Osteoblast (primary cell): Measurements from ENCODE around the gene PMAIP1. TPM values are rescaled to one million over a fixed set of nuclear protein-coding genes. Genes with fewer than 3 reads are reported as not detected.
A peak's percentile ranks its signal among the peaks of the same experiment; 100 is the strongest.

Experiments used
- DNase-seq: peaks from one replicate; pipeline ENCODE4 v3.0.0; 2011; ENCODE audit warnings: low spot score, mixed read lengths; ENCODE audit not compliant: insufficient read length; ENCODE audit errors: missing footprints
- H2AFZ ChIP-seq: 2 replicates; pipeline ENCODE4 v1.6.0; 2011; ENCODE audit warnings: mild to moderate bottlenecking, low read length
- H3K27ac ChIP-seq: 2 replicates; pipeline ENCODE4 v1.5.1; 2011; ENCODE audit warnings: mild to moderate bottlenecking, low read depth, low read length, moderate library complexity
- H3K27me3 ChIP-seq: 2 replicates; pipeline ENCODE4 v1.6.0; 2012; ENCODE audit warnings: mild to moderate bottlenecking, control low read depth, inconsistent platforms, low read length, moderate library complexity; ENCODE audit not compliant: insufficient read depth
- H3K36me3 ChIP-seq: 2 replicates; pipeline ENCODE4 v1.5.1; 2011; ENCODE audit warnings: mild to moderate bottlenecking, low read length, control low read depth, moderate library complexity; ENCODE audit not compliant: insufficient read depth
- H3K4me1 ChIP-seq: 2 replicates; pipeline ENCODE4 v1.5.1; 2011; ENCODE audit warnings: mild to moderate bottlenecking, low read length, control low read depth, moderate library complexity; ENCODE audit not compliant: insufficient read depth
- H3K4me2 ChIP-seq: 2 replicates; pipeline ENCODE4 v1.6.0; 2011; ENCODE audit warnings: mild to moderate bottlenecking, low read length; ENCODE audit not compliant: insufficient read depth
- H3K4me3 ChIP-seq: fragments of 200-600 bp; sonication (generic); 3 replicates; pipeline ENCODE4 v1.5.1; 2012; ENCODE audit warnings: mild to moderate bottlenecking, low read length, inconsistent platforms; ENCODE audit not compliant: insufficient read depth
- H3K79me2 ChIP-seq: 2 replicates; pipeline ENCODE4 v1.6.0; 2012; ENCODE audit warnings: mild to moderate bottlenecking, low read length, control low read depth, inconsistent platforms; ENCODE audit not compliant: insufficient read depth
- H3K9me3 ChIP-seq: 2 replicates; pipeline ENCODE4 v1.5.1; 2011; ENCODE audit warnings: low read depth, low read length, control low read depth
- H4K20me1 ChIP-seq: 2 replicates; pipeline ENCODE4 v1.6.0; 2012; ENCODE audit warnings: mild to moderate bottlenecking, low read length, control low read depth; ENCODE audit not compliant: insufficient read depth
- CTCF ChIP-seq: IDR thresholded peaks from 2 replicates; pipeline ENCODE4 v1.5.1; 2011; ENCODE audit warnings: mild to moderate bottlenecking, low read depth, low read length, moderate library complexity; ENCODE audit errors: extremely low read depth
- total RNA-seq: library from RNA; depleted of rRNA; stranded (reverse); fragments of >200 nt; gene quantifications from 2 replicates; pipeline ENCODE4 v1.2.3, GENCODE V29; 2012

Gene PMAIP1
- total RNA-seq, 1 donor: 4.0 TPM

- no peak for DNase-seq
- Histone ChIP-seq H3K4me3 (no peak overlapping the region), H3K27me3 (no peaks in the 10 kb centered on the region), H3K4me2 (no peak overlapping the region), H4K20me1 (no peaks in the 10 kb centered on the region), H3K27ac (no peak overlapping the region), H3K79me2 (no peaks in the 10 kb centered on the region), H3K36me3 (no peaks in the 10 kb centered on the region), H2AFZ (no peak overlapping the region), H3K4me1 (peaks cover 9% of the 10 kb centered on the region), H3K9me3 (peaks cover 2% of the 10 kb centered on the region)
- TF ChIP-seq CTCF: no peak
Observed at GRCh38 chr18:59916746-59917145, 16.9 kb downstream of the PMAIP1 start.

GRCh38 chr18:59917422-59917821 is 17.6 kb downstream of the PMAIP1 start:
- peak overlapping the region; percentile 59 for H2AFZ ChIP-seq
- DNase-seq: no peak

GRCh38 chr18:59918320-59918755 is 18.5 kb downstream of the PMAIP1 start:
- H3K27me3 ChIP-seq: peaks cover 3% of the 10 kb centered on the region
- H3K4me1 ChIP-seq: peaks cover 10% of the 10 kb centered on the region
- H3K27ac ChIP-seq: no peak overlapping the region
- peak overlapping the region; percentile 34 for H2AFZ ChIP-seq
- H4K20me1 ChIP-seq: no peaks in the 10 kb centered on the region
- no peak overlapping the region for H3K4me3 ChIP-seq
- H3K4me2 ChIP-seq: peak overlapping the region; percentile 54
- H3K9me3 ChIP-seq: no peaks in the 10 kb centered on the region
- peak; percentile 77 for DNase-seq
- no peaks in the 10 kb centered on the region for H3K36me3 ChIP-seq
- no peaks in the 10 kb centered on the region for H3K79me2 ChIP-seq
- TF ChIP-seq CTCF: no peak

More at GRCh38 chr18:59917422-59917821, 17.6 kb downstream of the PMAIP1 start:
- Histone ChIP-seq H3K27me3 (peaks cover 3% of the 10 kb centered on the region), H3K4me1 (peaks cover 7% of the 10 kb centered on the region), H3K4me3 (no peak overlapping the region), H3K4me2 (no peak overlapping the region), H3K9me3 (peaks cover 2% of the 10 kb centered on the region), H3K79me2 (no peaks in the 10 kb centered on the region), H3K27ac (no peak overlapping the region), H3K36me3 (no peaks in the 10 kb centered on the region), H4K20me1 (no peaks in the 10 kb centered on the region)
- no peak for TF ChIP-seq CTCF

GRCh38 chr18:59918997-59919396 is 19.2 kb downstream of the PMAIP1 start:
- Histone ChIP-seq H3K9me3 (no peaks in the 10 kb centered on the region), H3K79me2 (no peaks in the 10 kb centered on the region), H3K4me2 (no peak overlapping the region), H3K4me1 (peaks cover 13% of the 10 kb centered on the region), H3K36me3 (no peaks in the 10 kb centered on the region), H3K27ac (no peak overlapping the region), H3K27me3 (peaks cover 10% of the 10 kb centered on the region), H3K4me3 (no peak overlapping the region), H2AFZ (no peak overlapping the region), H4K20me1 (no peaks in the 10 kb centered on the region)
- TF ChIP-seq CTCF: no peak
- no peak for DNase-seq
